ENCODE results near the gene VEZF1. TPM values are rescaled to one million over a fixed set of nuclear protein-coding genes. Genes with fewer than 3 reads are reported as not detected.
A peak's percentile ranks its signal among the peaks of the same experiment; 100 is the strongest.

VEZF1 gene, protein sequence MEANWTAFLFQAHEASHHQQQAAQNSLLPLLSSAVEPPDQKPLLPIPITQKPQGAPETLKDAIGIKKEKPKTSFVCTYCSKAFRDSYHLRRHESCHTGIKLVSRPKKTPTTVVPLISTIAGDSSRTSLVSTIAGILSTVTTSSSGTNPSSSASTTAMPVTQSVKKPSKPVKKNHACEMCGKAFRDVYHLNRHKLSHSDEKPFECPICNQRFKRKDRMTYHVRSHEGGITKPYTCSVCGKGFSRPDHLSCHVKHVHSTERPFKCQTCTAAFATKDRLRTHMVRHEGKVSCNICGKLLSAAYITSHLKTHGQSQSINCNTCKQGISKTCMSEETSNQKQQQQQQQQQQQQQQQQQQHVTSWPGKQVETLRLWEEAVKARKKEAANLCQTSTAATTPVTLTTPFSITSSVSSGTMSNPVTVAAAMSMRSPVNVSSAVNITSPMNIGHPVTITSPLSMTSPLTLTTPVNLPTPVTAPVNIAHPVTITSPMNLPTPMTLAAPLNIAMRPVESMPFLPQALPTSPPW
- 43.4 and 50.5 TPM in 2 replicates for total RNA-seq (2014; rRNA removed; shearing (Covaris generic))

- DNase-seq (ENCODE audit: low spot score) = peak; percentile 53
These were observed at the start of gene VEZF1 for GRCh38 chr17:57987581-57988300. Gene VEZF1 (minus strand): TSS chr17:57988254. CDS start chr17:57988111, 143 bp downstream.

- DNase-seq (ENCODE audit: low spot score) = no peak
These were observed 44.8 kb upstream of the VEZF1 start for GRCh38 chr17:58032691-58033415.

DNA sequence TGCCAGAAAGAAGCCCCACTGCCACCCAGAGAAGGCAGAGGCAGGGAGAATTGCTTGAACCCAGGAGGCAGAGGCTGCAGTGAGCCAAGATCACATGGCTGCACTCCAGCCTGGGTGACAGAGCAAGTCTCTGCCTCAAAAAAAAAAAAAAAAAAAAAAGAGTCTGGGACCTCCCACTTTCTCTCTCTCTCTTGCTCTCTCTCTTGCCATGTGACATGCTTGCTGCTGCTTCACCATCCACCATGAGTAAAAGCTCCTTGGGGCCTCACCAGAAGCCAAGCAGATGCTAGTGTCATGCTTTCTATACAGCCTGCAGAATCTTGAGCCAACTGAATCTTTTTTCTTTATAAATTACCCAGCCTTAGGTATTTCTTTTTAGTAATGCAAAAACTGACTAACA lies 40.5 kb upstream of the VEZF1 start:
- no peak for DNase-seq (ENCODE audit: low spot score)

GRCh38 chr17:58020401-58020800 lies 32.3 kb upstream of the VEZF1 start:
- DNase-seq (ENCODE audit: low spot score) = no peak

DNA sequence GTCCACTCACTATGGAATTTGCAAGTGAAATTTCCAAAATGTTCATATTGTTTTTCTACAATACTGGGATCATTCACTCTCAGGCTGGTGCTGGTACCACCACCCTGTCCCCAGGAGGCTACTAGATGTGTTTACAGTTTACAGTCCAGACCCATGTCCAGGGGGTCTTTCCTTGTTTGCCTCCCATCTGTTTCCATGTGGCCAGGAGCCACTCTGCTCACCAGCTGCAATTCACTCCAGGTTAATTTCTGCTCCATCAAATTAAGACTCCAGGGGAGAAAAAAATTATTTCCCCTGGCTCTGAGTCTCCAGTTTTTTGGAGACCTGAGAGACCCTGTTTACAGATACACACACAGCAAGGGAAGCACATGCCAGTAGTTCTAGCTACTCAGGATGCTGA lies 31.5 kb upstream of the VEZF1 start:
- DNase-seq (ENCODE audit: low spot score) = no peak

- no peak for DNase-seq (ENCODE audit: low spot score)
These were observed 31.0 kb upstream of the VEZF1 start for GRCh38 chr17:58019039-58019438.

GRCh38 chr17:58010067-58010799 lies 22.2 kb upstream of the VEZF1 start:
- no peak for DNase-seq (ENCODE audit: low spot score)

DNA sequence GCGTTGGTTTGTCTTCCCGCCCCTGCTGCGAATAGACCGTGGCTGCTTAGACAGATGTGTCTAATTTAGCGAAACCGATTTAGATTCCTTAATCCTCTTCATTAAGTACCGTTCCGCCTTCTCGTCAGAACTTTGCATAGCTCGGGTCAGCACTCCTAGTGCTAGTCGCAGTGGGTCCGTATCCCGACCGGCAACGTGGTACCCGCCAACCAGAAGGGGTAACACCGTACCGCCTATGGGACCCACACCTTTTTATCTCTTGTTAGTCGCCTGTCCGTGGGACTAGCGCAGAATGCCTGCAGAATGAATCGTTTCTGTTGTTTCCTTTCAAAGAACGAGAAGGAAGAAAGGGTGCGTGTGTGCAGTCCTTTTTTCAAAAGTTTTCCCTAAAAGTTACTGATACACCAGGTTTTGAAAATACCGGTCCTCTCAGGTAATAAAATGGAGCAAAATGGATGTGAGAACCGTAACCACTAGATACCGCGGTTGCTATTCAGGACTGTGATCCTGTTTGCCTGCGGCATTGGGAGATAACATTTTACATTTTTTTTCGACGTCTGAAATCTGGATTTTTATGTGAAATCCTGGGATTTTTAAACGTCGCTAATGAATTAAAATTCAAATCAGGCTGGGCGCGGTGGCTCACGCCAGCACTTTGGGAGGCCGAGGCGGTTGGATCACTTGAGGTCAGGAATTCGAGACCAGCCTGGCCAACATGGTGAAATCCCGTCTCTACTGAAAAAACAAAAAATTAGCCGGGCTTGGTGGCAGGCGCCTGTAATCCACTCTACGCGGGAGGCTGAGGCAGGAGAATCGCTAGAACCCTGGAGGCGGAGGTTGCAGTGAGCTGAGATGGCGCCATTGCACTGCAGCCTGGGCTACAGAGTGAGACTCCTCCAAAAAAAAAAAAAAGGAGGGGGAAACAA lies 20.0 kb upstream of the VEZF1 start:
- no peak for DNase-seq (ENCODE audit: low spot score)

GRCh38 chr17:58006924-58007780 lies 19.1 kb upstream of the VEZF1 start, which contains the start of gene SRSF1:
Gene SRSF1 (minus strand): TSS chr17:58007246. CDS start chr17:58007137, 109 bp downstream.
- peak; percentile 96 for DNase-seq (ENCODE audit: low spot score)

DNA sequence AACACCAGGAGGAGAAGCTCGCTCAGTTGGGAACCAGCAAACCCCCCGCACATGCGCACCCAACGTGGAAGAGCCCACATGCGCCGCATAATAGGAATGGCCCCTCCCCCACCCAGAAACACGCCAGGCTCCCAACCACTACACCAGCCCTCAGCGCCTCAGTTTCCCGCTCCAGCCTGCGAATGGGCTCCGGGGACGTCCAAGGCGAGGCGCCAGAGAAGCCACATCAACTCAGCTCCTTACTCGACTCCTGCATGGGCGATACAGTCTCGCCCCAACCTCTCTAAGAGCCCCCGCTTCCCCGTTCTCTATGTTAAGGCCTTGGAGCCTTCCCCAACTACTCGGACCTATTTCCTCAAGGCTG lies 18.5 kb upstream of the VEZF1 start:
- peak; percentile 69 for DNase-seq (ENCODE audit: low spot score)

DNA sequence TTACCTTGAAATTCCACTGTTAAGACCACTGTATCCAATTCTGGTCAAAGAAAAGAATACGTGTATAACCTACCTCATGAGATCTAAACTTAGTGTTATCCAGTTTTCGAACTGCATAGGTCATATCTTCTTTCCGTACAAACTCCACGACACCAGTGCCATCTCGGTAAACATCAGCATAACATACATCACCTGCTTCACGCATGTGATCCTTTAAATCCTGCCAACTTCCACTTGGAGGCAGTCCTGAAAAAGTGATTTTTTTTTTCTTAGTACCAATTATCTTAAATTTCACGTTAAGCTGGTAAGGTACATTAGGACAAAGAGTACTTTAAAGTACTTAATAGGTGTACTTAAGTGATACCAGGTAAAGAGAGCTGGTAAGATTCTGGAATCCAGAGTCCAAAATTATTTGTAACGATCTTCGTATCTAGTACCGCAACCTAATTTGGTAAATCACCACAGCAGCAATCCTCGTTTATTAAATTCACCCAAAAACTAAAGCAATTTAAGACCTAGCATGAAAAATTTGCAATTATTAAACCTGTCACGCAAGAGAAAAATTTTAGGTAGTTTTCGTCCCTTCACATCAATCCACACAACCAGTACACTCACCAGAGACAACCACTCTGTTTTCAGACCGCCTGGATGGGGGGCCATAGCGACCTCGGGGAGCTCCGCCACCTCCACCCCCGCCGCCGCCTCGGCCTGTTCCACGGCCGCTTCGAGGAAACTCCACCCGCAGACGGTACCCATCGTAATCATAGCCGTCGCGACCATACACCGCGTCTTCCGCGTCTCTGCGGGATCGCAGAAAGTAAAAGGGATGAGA lies 17.9 kb upstream of the VEZF1 start:
- DNase-seq (ENCODE audit: low spot score) = no peak

- DNase-seq (ENCODE audit: low spot score) = no peak
These were observed 17.1 kb upstream of the VEZF1 start for GRCh38 chr17:58005031-58005727.

GRCh38 chr17:58004060-58004459 lies 16.0 kb upstream of the VEZF1 start:
- no peak for DNase-seq (ENCODE audit: low spot score)

- DNase-seq (ENCODE audit: low spot score) = no peak
These were observed 14.9 kb upstream of the VEZF1 start for GRCh38 chr17:58002973-58003372.

DNA sequence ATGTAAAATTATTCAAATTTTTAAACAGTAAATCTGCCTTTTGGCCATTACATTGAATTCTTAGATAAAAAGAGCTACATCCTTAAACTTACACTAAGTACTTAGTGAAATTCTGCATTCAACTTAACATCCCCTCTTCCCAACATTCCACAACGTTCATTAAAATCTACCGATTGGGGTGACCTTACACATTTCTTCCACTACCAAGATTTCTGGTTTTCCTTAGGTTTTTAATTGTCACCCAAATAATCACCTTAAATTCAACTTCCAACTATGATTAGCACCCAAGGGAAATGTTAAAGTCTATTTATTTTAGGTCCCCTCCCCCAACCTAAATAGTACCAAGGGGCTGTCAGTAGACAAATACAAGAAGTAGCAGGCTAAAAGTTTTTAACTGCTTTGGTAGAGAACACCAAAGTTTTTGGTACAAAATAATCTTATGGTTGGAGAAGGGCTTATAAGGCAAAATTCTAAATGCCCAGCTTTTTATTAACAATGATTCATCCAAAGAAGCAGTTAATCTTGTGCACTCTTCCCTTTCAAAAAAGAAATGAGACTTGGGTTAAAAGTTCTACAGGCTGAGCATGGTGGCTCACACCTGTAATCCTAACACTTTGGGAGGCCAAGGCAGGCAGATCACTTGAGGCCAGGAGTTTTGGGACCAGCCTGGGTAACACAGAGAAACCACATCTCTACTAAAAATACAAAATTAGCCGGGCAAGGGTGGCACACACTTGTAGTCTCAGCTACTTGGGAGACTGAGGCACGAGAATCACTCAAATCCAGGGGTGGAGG lies 14.3 kb upstream of the VEZF1 start:
- DNase-seq (ENCODE audit: low spot score) = no peak

DNA sequence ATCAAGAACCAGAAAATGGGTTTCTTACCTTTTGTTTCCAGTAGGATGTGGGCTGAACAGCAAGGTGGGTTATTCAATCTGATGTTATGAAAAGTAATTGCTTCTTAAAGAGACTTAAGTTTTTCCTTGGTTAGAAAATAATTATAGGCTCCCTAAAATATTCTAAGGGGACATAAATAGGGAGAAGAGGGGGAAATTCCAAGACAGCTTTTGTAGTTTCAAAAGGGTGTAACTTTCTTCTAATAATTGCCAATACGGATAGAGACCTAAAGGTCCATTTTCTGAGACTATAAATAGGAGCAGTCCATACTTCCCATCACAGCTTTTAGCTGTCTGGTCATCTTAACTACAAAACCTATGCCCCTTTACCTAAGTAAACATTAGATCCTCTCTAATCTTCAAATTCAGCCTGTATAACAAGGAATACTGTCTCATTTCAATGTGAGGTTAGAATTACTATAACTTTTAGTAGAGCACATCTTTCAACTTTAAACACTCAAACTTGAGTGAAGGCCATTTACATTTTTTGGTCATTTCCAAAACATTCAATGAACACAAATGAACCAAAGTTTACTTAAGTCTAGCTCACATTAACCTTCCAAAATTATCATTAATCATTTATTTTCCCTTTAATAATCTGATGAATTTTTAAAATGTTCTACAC lies 13.5 kb upstream of the VEZF1 start:
- DNase-seq (ENCODE audit: low spot score) = no peak
